H1 (cell line): ENCODE measurements around the gene GJB4. TPM values are rescaled to one million over a fixed set of nuclear protein-coding genes. Genes with fewer than 3 reads are reported as not detected.

Source experiments
- ASH2L ChIP-seq: fragments of 200-600, 300-600 bp; sonication (generic); IDR thresholded peaks from one replicate; pipeline ENCODE4 v1.7.1; 2017; ENCODE audit warnings: low read length
- BRCA1 ChIP-seq: IDR thresholded peaks from 2 replicates; pipeline ENCODE4 v1.6.1; 2012; ENCODE audit warnings: low read depth, low read length, improper control_type of control experiment
- CTBP2 ChIP-seq: IDR thresholded peaks from 2 replicates; pipeline ENCODE4 v1.7.0; 2011; ENCODE audit warnings: borderline replicate concordance, mild to moderate bottlenecking, moderate library complexity, mixed read lengths, low read length; ENCODE audit not compliant: insufficient read depth, insufficient read length
- KDM4A ChIP-seq: IDR thresholded peaks from one replicate; pipeline ENCODE4 v1.7.1; 2012; ENCODE audit warnings: low read depth, mild to moderate bottlenecking, moderate library complexity, low read length, inconsistent platforms; ENCODE audit not compliant: severe bottlenecking
- RBBP5 ChIP-seq: IDR thresholded peaks from 2 replicates; pipeline ENCODE4 v1.7.1; 2012; ENCODE audit warnings: low read depth, mild to moderate bottlenecking, inconsistent platforms, low read length, moderate library complexity, borderline replicate concordance
- SP1 ChIP-seq: IDR thresholded peaks from 2 replicates; pipeline ENCODE4 v1.6.1; 2011; ENCODE audit warnings: low read depth, low read length
- polyA plus RNA-seq, 7 experiments: library from polyadenylated mRNA; depleted of rRNA in 3 of 7; stranded (reverse) in 5 of 7; unstranded in 2 of 7; fragments of >200 nt in 5 of 7; fragments of 200-250 nt in 2 of 7; gene quantifications; 1 replicate in 5 of 7; 2 replicates in 1 of 7; 4 replicates in 1 of 7; pipeline versions ENCODE4 v1.2.1 to v1.2.3, GENCODE V29; 2011 to 2013; ENCODE audit warnings: missing spikeins in 2 of 7, mixed read lengths in 2 of 7
- total RNA-seq: library from RNA; stranded (reverse); fragmentation: NEBNext Ultra II Directional; extraction: Animal tissue kit (Norgen Biotek cat#: 25700); gene quantifications from 2 replicates; pipeline ENCODE4 v1.2.1, GENCODE V29; 2021

GJB4 gene
- total and polyA plus RNA-seq, 2 of the 8 experiments (the other 6 are each of a cell fraction or from before 2014, with no cell fraction given) = 0.20 to 0.41 TPM

GRCh38 chr1:34794790-34795180 is 35.2 kb downstream of the GJB4 start (continued):
- TF ChIP-seq KDM4A = no peak
- no peak for TF ChIP-seq BRCA1
- TF ChIP-seq ASH2L = no peak
- no peak for TF ChIP-seq SP1
- no peak for TF ChIP-seq CTBP2
- no peak for TF ChIP-seq RBBP5
